Frontal cortex (tissue), 4 donors: ENCODE data around the gene MPG. TPM values are rescaled to one million over a fixed set of nuclear protein-coding genes. Genes with fewer than 3 reads are reported as not detected.
A peak's percentile ranks its signal among the peaks of the same experiment; 100 is the strongest.

Source experiments
- DNase-seq, 2 donors: peaks; one replicate each; pipeline ENCODE4 v3.0.0; 2012; ENCODE audit warnings: low spot score in 2 of 2
- FAIRE-seq: peaks from 2 replicates; lab custom pipeline; 2012; peaks lifted over from hg19 to GRCh38; lab: Jason Lieb, UNC
- total RNA-seq: library from RNA; depleted of rRNA; stranded (reverse); fragments of >200 nt; gene quantifications from one replicate; pipeline ENCODE4 v1.2.3, GENCODE V29; 2014
- donor health status: control.
- donor health status: control.
- donor health status: control.

Gene MPG
- total RNA-seq, 1 donor from 2014 or later = 48.9 TPM

DNA sequence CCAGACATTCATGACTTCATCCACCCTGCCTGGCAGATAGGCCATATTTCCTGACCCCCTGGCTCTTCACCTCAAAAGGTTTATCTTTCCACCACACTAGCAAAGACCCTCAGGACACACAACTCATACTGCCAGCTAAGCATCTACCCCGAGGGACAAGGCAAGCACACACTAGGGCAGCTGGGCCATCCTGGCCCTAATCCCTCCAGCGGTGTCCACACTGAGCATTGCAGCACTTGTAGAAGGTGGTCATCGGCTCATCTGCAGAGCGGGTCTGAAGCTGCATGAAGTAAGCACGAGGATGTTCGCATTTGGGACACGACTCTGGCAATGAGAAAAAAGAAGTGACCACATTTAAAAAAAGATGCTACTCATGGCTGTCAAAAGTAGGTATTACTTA is 30.8 kb upstream of the MPG start:
- DNase-seq (no peak), FAIRE-seq (no peak)

DNA sequence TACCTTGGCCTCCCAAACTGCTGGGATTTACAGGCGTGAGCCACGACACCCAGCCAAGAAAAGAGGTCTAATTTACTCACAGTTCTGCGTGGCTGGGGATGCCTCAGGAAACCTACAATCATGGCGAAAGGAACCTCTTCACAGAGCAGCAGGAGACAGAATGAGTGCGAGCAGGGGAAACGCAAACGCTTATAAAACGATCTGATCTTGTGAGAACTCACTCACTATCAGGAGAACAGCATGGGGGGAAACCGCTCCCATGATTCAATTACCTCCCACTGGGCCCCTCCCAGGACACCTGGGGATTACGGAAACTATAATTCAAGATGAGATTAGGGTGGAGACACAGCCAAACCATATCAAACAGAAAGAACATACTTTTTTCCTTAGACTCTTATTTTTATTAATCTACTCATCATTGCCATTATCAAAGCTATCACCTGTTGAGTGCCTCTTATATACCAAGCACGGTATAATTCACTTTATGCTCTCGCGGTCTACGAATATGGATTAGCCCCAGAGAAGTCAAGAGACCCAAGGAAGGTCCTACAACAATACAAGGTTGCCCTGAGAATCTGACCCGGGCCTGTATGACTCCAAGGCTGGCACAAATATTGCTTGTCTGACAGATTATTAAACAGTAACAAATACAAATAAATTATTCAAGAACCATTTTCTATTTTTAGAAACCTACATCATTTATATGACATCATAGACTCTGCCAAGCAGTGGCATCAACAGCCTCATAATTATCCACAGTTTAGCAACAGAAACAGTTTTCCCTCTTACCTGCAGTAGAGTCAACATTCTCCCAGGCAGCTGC is 27.0 kb upstream of the MPG start:
- no peak for FAIRE-seq
- no peak for DNase-seq

GRCh38 chr16:53346-54236 is 24.4 kb upstream of the MPG start, which contains the start of the genes POLR3K and SNRNP25:
POLR3K (minus strand) TSS chr16:53608; CDS start chr16:53586, 22 bp downstream.
SNRNP25 (plus strand) TSS chr16:53828; CDS start chr16:54017, 189 bp downstream.
- peak; percentile 98 to 99 for DNase-seq
- no peak for FAIRE-seq

DNA sequence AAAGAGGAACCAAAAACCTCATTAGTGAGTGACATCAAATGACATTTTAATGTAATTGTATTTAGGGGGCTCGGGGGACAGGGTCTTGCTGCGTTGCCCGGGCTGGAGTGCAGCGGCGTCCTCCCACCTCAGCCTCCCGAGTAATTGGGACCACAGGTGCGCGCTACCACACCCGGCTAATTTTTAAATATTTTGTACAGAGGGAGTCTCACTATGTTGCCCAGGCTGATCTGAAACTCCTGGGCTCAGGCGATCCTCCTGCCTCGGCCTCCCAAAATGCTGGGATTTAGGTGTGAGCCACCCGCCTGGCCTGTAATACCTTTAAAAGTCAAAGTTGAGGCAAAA is 23.8 kb upstream of the MPG start:
- FAIRE-seq = no peak
- no peak for DNase-seq

DNA sequence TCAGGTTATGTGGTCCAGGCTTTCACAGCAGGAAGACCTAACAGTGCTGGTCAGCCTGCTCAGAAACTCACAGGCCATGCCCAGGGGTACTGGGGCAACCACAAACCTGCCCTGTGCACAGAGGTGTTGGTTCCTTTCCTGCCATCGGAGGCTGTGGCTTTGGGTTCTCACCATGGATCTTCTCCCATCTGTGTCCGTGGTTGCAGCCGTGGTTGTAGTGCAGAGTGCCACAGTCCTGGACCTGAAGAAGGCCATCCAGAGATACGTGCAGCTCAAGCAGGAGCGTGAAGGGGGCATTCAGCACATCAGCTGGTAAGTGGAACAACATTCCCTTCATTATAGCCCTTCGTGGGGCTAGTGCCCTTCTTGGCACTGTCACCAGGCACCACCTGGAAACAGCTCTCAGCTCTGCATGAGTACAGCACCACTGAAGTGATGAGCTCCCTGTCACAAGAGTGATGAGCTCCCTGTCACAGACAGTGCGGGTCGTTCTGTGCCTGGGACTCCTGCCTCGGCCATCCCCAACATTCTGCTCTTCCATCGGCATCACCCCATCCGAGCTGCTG is 22.4 kb upstream of the MPG start:
- no peak for FAIRE-seq

GRCh38 chr16:56231-56927 is 21.6 kb upstream of the MPG start:
- no peak for DNase-seq
- no peak for FAIRE-seq

More for the DNA sequence above, 22.4 kb upstream of the MPG start:
- no peak for DNase-seq

DNA sequence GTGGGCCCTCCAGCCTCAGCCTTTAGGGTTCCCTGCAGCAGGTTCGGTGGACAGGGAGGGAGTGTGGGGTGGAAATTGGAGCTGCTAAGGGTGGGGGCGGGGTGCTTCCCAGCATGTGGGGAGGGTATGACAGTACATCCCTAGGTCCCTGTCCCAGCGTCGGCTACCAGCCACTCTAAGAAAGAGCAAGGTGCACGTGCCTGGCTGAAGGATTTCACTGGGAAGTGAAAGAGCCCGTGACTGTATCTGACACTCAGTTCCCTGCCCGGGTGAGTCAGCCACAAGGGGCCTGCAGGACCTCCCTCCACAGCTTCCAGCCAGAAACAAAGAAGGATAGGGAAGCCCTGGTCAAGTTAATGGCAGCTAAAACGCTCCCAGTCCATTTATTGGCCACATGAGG is 20.3 kb upstream of the MPG start:
- no peak for FAIRE-seq
- DNase-seq = no peak

DNA sequence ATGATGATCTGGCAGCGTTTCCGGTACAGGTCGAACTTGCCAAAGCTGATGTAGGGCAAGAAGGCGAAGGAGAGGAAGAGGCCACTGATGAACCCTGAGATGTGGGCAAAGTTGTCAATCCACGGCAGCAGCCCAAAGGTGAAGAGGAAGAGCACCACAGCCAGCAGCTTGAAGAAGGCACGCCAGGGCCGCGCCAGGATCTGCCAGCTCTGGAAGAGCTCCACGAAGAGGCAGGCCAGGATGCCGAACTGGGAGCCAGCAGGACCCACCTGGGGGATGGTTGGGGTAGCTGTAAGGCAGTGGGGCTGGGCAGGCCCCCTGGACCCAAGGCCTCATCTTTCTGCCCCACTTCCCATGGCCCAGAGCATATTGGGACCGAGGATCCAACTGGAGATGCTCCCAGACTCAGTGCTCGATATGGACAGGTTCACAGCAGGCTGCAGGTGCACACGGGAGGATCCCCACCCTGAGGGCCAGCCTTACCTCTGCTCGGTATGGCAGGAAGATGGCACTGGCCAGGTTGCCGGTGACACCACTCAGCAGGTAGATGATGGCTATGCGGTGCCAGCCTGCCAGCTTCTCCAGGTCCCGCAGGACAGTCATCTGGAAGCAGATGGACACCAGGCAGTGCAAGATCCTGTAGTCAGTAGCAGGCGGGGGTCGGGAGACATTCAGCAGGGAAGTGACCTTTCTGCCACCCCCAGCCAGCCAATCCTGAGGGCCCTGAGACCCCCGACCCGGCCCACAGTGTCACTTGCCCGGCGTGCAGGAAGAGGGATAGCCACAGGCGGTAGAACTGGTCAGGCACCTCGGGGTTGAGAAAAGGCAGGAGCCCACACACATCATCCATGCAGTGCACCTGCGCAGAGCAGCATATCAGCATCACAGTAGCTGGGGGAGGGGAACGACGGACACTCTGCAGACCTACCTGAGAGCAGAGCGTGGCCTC is 19.3 kb upstream of the MPG start:
- no peak for FAIRE-seq
- no peak for DNase-seq

GRCh38 chr16:59440-60059 is 18.5 kb upstream of the MPG start:
- DNase-seq (no peak), FAIRE-seq (no peak)

GRCh38 chr16:60166-60565 is 17.9 kb upstream of the MPG start:
- no peak for FAIRE-seq
- DNase-seq = no peak

DNA sequence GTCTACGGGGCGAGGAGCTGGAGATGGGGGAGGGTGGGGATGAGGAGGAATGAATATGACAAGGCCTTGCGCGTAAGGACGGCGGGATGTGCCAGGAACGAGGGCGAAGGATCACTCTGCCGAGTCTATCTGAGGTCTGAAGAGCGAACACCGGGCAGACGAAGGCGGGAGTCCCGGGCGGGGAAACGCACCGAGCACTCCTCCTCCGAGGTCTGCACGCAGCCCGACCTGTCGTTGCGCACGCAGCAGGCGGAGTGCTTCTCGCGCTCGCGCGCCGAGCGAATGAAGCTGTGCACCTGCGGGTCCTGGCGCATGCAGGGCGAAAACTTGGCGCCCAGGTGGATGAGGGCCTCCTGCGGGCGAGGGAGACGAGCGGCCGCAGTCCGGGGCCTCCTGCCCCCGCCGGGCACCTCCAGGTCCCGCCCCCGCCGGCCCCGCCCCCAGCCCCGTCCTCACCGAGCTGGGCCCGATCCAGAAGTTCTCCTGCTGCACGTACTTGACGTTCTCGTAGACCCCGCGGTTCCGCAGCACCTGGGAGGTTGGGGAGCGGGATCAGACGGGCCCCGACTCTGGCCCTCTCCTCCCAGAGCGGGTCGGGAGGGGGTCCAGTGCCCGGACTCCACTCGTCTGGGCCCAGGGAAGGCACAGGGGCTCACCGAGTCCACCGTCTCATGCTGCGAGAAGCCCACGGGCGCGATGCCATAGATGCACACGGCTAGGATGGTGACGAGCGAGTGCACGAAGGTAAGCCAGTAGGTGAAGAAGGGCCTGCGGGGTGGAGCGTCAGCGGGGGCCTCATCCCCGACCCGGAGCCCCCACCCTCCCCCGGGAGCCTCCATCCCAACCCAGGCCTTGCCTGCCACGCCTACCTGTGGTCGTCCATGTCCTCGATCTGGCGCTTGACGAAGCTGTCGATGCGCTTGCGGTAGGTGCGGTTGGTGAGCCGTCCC is 16.8 kb upstream of the MPG start:
- no peak for DNase-seq
- no peak for FAIRE-seq

DNA sequence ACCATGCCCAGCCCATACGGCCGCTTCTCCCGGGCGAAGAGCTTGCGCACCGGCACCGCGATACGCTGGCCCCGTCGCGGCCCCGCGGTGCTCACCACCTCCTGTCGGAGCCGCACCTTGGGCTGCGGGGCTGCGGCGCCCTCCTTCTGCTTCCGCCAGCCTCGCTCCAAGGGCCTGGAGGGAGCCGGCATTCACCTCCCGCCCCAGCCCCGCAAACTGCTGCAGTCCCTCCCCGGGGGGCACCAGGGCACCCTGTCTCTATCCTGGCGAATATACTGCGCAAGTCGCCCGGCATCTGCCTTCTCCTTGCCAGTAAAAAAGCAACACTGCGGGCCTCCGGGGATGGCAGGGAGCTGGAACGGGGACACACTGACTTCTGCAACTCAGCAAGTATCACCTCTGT is 16.1 kb upstream of the MPG start:
- DNase-seq = no peak
- FAIRE-seq = no peak

DNA sequence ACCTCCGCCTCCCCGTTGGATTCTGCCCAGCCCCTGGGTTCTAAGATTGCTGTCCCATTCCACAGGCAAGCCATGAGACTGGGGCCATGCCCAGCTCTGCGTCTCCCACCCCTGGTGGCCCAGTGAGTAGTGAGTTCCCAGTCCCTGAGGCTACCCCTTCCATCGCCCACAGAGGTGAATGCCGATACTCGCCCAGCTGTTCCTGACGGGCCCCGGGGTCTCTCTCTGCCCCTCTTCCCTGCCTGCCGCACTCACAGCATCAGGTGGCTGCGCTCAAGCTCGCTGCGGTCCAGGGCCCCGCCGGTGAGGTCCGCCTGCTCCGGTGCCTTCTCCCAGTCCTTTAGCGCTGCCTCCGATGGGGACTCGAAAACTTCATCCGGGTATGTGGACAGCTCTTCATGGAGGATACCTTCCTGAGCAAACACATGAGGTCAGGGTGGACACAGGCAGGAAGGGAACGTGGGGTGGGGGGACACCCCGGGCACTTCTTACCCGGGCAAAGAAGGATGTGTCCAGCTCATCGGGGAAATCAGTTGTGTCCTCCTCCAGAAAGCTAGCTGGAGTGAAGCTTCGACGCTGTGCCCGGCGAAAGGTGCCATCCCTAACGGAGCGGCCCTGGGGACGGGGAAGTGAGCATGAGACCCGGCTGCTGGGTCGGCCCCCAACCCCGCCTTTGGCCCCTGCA is 15.6 kb upstream of the MPG start:
- DNase-seq (no peak), FAIRE-seq (no peak)

- no peak for DNase-seq
- no peak for FAIRE-seq
Measured at GRCh38 chr16:62968-63391, 15.0 kb upstream of the MPG start.

- no peak for FAIRE-seq
Measured at GRCh38 chr16:63466-63865, 14.6 kb upstream of the MPG start.

DNA sequence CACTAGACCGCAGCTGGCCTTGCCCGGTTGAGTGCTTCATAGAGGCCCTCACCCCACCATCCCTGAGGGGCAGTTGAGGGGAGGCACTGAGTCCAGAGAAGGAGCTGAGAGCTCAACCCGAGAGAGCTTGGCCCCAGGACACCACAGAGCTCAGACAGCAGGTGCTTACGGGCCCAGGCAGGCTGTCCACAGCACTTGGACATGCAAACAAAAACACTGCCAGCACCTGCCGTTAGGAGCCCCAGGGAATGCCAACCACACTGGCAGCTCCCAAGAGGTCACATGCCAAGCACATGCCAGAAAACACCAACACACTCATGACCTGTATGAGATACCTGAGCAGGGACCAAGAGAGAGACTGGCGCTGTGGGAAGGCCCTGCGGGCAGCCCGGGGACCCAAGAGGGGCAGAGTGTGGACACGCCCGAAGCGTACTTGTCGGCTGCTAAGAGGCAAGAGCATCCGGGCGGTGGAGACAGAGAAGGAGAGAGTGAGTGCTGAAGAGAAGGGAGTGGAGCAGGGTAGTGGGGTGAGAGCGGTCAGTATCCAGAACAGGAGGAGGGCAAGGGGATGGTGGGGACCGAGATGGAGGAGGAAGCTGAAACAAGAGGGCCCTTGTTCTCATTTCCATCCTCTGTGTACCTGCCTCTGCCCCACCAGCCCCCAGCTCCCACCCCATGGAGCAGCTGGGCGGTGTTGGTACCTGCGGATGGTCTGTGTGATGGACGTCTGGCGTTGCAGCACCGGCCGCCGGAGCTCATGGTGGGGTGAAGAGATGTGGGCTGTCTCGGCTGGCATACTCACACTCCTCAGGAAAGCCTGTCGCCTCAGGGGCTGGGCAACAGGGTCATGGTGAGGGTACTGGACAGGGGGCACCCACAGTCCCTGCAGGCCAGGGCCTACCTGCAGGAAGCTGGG is 13.8 kb upstream of the MPG start:
- no peak for DNase-seq
- no peak for FAIRE-seq

More at GRCh38 chr16:63466-63865, 14.6 kb upstream of the MPG start:
- DNase-seq = no peak
